Common myeloid progenitor, CD34-positive (primary cell): Measurements from ENCODE around the gene TEC.
A peak's percentile ranks its signal among the peaks of the same experiment; 100 is the strongest.

Source experiments
- CTCF ChIA-PET: fragments of 350-600 bp; sonication (Branson Sonifier 250); formaldehyde crosslinking; loops from one replicate; lab custom pipeline; 2021; ENCODE audit warnings: antibody characterized with exemption; lab: Charles Lee
- POLR2A ChIA-PET: fragments of 350-600 bp; sonication (Branson Sonifier 250); formaldehyde crosslinking; loops from one replicate; lab custom pipeline; 2021; ENCODE audit warnings: antibody characterized with exemption; lab: Charles Lee
- DNase-seq, 3 donors: peaks; one replicate each; pipeline versions ENCODE4 v3.0.0 to v3.0.0-alpha.2; 2013
- H3K27ac ChIP-seq, 2 experiments: 1 replicate in 1 of 2; 2 replicates in 1 of 2; pipeline ENCODE4 v1.7.0; 2013; ENCODE audit warnings: inconsistent platforms in 2 of 2, low read length in 2 of 2, mild to moderate bottlenecking in 2 of 2, low read depth in 1 of 2, moderate library complexity in 1 of 2; ENCODE audit not compliant: severe bottlenecking in 2 of 2, insufficient read depth in 1 of 2, poor library complexity in 1 of 2
- H3K27me3 ChIP-seq, 5 experiments: replicated peaks in 2 of 5; 1 replicate in 3 of 5; 2 replicates in 2 of 5; pipeline versions ENCODE4 v1.6.1 to v1.7.0; 2013; ENCODE audit warnings: low read length in 4 of 5, mild to moderate bottlenecking in 2 of 5, moderate library complexity in 2 of 5, inconsistent platforms in 1 of 5; ENCODE audit not compliant: insufficient read depth in 5 of 5, control insufficient read depth in 4 of 5
- H3K36me3 ChIP-seq, 4 experiments: 1 replicate in 2 of 4; 2 replicates in 2 of 4; pipeline versions ENCODE4 v1.6.1 to v1.7.0; 2013; ENCODE audit warnings: low read length in 3 of 4, control low read depth in 1 of 4, mild to moderate bottlenecking in 1 of 4; ENCODE audit not compliant: control insufficient read depth in 4 of 4, insufficient read depth in 4 of 4
- H3K4me1 ChIP-seq, 4 experiments: 1 replicate in 3 of 4; 2 replicates in 1 of 4; pipeline versions ENCODE4 v1.6.1 to v1.7.1; 2013; ENCODE audit warnings: low read length in 3 of 4, mild to moderate bottlenecking in 3 of 4, control low read depth in 1 of 4, inconsistent platforms in 1 of 4, moderate library complexity in 1 of 4; ENCODE audit not compliant: control insufficient read depth in 4 of 4, insufficient read depth in 4 of 4; ENCODE audit errors: control extremely low read depth in 1 of 4
- H3K4me3 ChIP-seq, 7 experiments: 1 replicate in 4 of 7; 2 replicates in 3 of 7; pipeline versions ENCODE4 v1.5.1 to v1.7.0; 2013; ENCODE audit warnings: mild to moderate bottlenecking in 7 of 7, low read length in 6 of 7, moderate library complexity in 6 of 7, inconsistent platforms in 2 of 7, low read depth in 2 of 7, control low read depth in 1 of 7; ENCODE audit not compliant: insufficient read depth in 4 of 7, control insufficient read depth in 1 of 7; ENCODE audit errors: extremely low read depth in 1 of 7
- H3K9me3 ChIP-seq, 5 experiments: 1 replicate in 4 of 5; 2 replicates in 1 of 5; pipeline versions ENCODE4 v1.6.1 to v1.7.1; 2013; ENCODE audit warnings: low read length in 4 of 5, mild to moderate bottlenecking in 2 of 5, inconsistent platforms in 1 of 5, low read depth in 1 of 5, moderate library complexity in 1 of 5; ENCODE audit not compliant: control insufficient read depth in 4 of 5, insufficient read depth in 2 of 5; ENCODE audit errors: control extremely low read depth in 1 of 5
- WGBS: methylation state at CpG from one replicate; pipeline ENCODE4 v1.1.5; 2013; ENCODE audit not compliant: insufficient coverage; 5-methylcytosine and 5-hydroxymethylcytosine counted together

TEC gene

GRCh38 chr4:48247142-48247877, 22.3 kb downstream of the TEC start:
- Histone ChIP-seq H3K9me3 (peaks cover 0 to 9% (median 0%) of the 10 kb centered on the region in 5 experiments), H3K4me3 (peak overlapping the region in 2 of 7 experiments; percentile 51 to 52), H3K36me3 (peaks cover 3 to 20% (median 6%) of the 10 kb centered on the region in 4 experiments), H3K4me1 (peaks cover 21 to 51% (median 36%) of the 10 kb centered on the region in 4 experiments), H3K27me3 (no peaks in the 10 kb centered on the region), H3K27ac (peak overlapping the region; percentile 16 to 67)
- CTCF ChIA-PET = no interaction called here
- POLR2A ChIA-PET = no interaction called here
- WGBS = 31% methylated on average over 2 of the region's 7 CpGs
- DNase-seq = peak; percentile 61 to 94 (median 92)

GRCh38 chr4:48244665-48245064, 25.0 kb downstream of the TEC start:
- Histone ChIP-seq H3K27ac (no peak overlapping the region), H3K27me3 (no peaks in the 10 kb centered on the region), H3K4me3 (no peak overlapping the region), H3K4me1 (peaks cover 28 to 67% (median 51%) of the 10 kb centered on the region in 4 experiments), H3K9me3 (peaks cover 0 to 6% (median 0%) of the 10 kb centered on the region in 5 experiments), H3K36me3 (peaks cover 0 to 6% (median 4%) of the 10 kb centered on the region in 4 experiments)
- WGBS = 96% methylated on average over 4 of the region's 4 CpGs
- DNase-seq = no peak
- POLR2A ChIA-PET = no interaction called here
- CTCF ChIA-PET = interaction anchor here (0.7 to 1.9 kb wide), 2 partner anchors 26 to 51 kb away, joined by 3 to 7 read pairs; no protein-coding TSS in a partner anchor

DNA sequence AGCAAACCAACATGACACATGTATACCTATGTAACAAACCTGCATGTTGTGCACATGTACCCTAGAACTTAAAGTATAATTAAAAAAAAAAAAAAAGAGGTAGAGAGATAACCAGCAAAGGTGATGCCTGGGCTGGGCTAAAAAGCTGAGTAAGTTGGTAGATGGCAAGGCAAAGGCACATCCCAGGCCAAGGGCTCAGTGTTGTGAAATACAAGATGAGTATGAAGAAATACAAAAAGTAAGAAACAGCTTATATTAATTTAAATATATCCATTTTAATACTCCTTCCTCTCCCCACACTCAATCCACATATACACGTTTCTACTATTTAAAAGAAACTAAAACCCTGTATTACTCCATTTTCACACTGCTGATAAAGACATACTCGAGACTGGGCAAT, 25.8 kb downstream of the TEC start:
- Histone ChIP-seq H3K27me3 (no peaks in the 10 kb centered on the region), H3K4me3 (no peak overlapping the region), H3K36me3 (peaks cover 0 to 6% (median 4%) of the 10 kb centered on the region in 4 experiments), H3K27ac (peak overlapping the region in 1 of 2 experiments; percentile 2), H3K4me1 (peaks cover 26 to 64% (median 47%) of the 10 kb centered on the region in 4 experiments), H3K9me3 (peaks cover 0 to 6% (median 0%) of the 10 kb centered on the region in 5 experiments)
- no CpG with 5 or more reads among the region's 2 CpGs for WGBS
- POLR2A ChIA-PET = no interaction called here
- CTCF ChIA-PET = interaction anchor here (0.7 to 2.4 kb wide), 3 partner anchors 10 to 50 kb away, joined by 3 to 6 read pairs (median 4); no protein-coding TSS in a partner anchor
- DNase-seq = no peak

- WGBS = 100% methylated on average over 1 of the region's 3 CpGs
Measured at GRCh38 chr4:48243429-48243828, 26.2 kb downstream of the TEC start.

GRCh38 chr4:48242511-48243195, 27.0 kb downstream of the TEC start:
- ChIA-PET CTCF (interaction anchor here (0.6 to 2.5 kb wide), 8 partner anchors 9 to 305 kb away, joined by 3 to 9 read pairs (median 3); no protein-coding TSS in a partner anchor), POLR2A (interaction anchor here (0.9 to 1.7 kb wide), 2 partner anchors 9 to 15 kb away, joined by 3 to 5 read pairs; no protein-coding TSS in a partner anchor)
- peak overlapping the region; percentile 2 to 42 for H3K27ac ChIP-seq
- H3K4me3 ChIP-seq = peak overlapping the region in 1 of 7 experiments; percentile 28
- 42% methylated on average over 1 of the region's 1 CpG for WGBS
- H3K27me3 ChIP-seq = no peaks in the 10 kb centered on the region
- H3K36me3 ChIP-seq = peaks cover 0 to 6% (median 3%) of the 10 kb centered on the region in 4 experiments
- peaks cover 22 to 65% (median 47%) of the 10 kb centered on the region in 4 experiments for H3K4me1 ChIP-seq
- DNase-seq = peak in 2 of 3 donors; percentile 53 to 70
- H3K9me3 ChIP-seq = peaks cover 0 to 6% (median 0%) of the 10 kb centered on the region in 5 experiments

More at GRCh38 chr4:48243429-48243828, 26.2 kb downstream of the TEC start:
- ChIA-PET POLR2A (interaction anchor here (1.7 kb wide), 1 partner anchor 9 kb away, joined by 5 read pairs; no protein-coding TSS in a partner anchor), CTCF (interaction anchor here (0.9 to 2.5 kb wide), 4 partner anchors 8 to 32 kb away, joined by 3 to 9 read pairs (median 5); no protein-coding TSS in a partner anchor)
- DNase-seq = peak in 2 of 3 donors; percentile 51 to 75
- peaks cover 26 to 66% (median 49%) of the 10 kb centered on the region in 4 experiments for H3K4me1 ChIP-seq
- peak overlapping the region; percentile 2 to 42 for H3K27ac ChIP-seq
- H3K36me3 ChIP-seq = peaks cover 0 to 6% (median 3%) of the 10 kb centered on the region in 4 experiments
- no peak overlapping the region for H3K4me3 ChIP-seq
- peaks cover 0 to 6% (median 0%) of the 10 kb centered on the region in 5 experiments for H3K9me3 ChIP-seq
- H3K27me3 ChIP-seq = no peaks in the 10 kb centered on the region

DNA sequence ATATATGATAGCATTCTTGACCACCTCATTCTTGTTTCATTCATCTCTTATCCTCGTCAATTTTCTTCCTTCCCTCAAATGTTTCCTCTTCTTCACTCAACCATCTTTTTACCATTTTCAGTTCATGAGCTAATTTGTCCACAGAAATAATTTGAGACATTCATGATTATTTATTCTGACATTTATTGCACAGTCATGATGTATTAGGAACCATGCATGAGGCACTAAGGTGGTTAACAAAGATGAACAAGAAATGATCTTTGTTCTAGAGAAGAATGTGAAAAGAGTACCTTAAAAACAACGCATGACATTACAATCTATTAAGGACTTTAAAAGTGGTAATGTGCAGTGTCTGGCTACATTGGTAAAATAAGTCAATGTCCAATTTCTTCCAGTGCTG, 27.9 kb downstream of the TEC start:
- peaks cover 22 to 65% (median 46%) of the 10 kb centered on the region in 4 experiments for H3K4me1 ChIP-seq
- no peak overlapping the region for H3K27ac ChIP-seq
- H3K27me3 ChIP-seq = no peaks in the 10 kb centered on the region
- peaks cover 0 to 6% (median 3%) of the 10 kb centered on the region in 4 experiments for H3K36me3 ChIP-seq
- WGBS = no CpG with 5 or more reads among the region's 2 CpGs
- no peak overlapping the region for H3K4me3 ChIP-seq
- ChIA-PET POLR2A (interaction anchor here (1.7 kb wide), 1 partner anchor 10 kb away, joined by 5 read pairs; no protein-coding TSS in a partner anchor), CTCF (interaction anchor here (1.1 to 2.5 kb wide), 5 partner anchors 8 to 100 kb away, joined by 3 to 9 read pairs (median 5); no protein-coding TSS in a partner anchor)
- H3K9me3 ChIP-seq = peaks cover 0 to 6% (median 0%) of the 10 kb centered on the region in 5 experiments
- peak in 1 of 3 donors; percentile 45 for DNase-seq
